Measurements from ENCODE around the gene RASAL2.
"Not testable (repeated sequence)": the region's sequence is repeated elsewhere in the genome, so short reads cannot be mapped to it uniquely, and the experiment has no call there.

RASAL2 gene

GRCh38 chr1:178165196-178165595 lies 71.3 kb downstream of the RASAL2 start:
- no peak for DNase-seq (ENCODE audit: low read depth, low spot score)

DNA sequence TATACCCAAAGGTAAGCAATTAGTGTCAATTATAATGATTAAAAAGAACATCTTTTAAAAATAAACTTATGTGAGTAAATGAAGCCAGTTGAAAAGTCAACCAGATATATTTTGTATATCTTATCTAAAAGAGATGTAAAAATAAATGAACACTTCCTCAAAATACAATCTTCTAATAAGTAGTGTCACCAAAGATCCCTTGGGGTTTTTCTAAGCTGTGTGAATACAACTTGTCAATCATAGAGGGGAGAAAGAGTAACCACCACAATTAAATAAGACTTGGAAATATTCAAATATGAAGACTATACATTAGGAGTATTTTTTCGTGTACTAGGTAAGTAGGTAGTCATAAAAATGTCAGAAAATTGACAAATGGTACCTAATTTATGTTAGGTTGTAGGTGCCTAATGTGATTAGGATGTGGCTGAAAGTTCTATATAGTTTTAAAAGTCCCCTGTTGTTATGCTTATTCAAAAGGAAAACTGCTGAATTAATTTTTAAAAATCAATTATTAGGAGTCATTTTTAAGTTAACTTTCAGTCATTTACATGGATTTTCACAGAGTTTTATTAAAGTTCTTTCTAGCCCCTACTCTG lies 72.6 kb downstream of the RASAL2 start:
- DNase-seq (ENCODE audit: low read depth, low spot score), result no peak

DNA sequence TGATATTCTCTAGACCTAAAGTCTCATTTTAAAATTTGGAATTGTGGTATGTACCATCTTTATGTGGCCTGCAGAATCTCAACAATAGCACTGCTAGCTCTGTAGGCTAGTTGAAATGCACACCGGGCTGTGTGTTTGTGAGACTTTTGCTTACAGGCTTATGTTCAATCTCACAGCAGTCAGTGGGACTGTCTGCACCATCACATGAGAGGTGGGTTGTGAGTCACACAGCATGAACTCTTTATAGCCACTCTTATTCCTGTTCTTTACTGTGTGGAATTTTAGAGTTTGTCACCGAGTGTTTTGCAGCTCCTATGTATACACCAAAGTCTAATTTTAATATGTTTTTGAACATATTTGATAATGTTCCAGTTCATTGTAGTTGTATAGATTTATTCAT lies 74.6 kb downstream of the RASAL2 start:
- no peak for DNase-seq (ENCODE audit: low read depth, low spot score)

GRCh38 chr1:178169649-178170048 lies 75.7 kb downstream of the RASAL2 start:
- no peak for DNase-seq (ENCODE audit: low read depth, low spot score)

DNA sequence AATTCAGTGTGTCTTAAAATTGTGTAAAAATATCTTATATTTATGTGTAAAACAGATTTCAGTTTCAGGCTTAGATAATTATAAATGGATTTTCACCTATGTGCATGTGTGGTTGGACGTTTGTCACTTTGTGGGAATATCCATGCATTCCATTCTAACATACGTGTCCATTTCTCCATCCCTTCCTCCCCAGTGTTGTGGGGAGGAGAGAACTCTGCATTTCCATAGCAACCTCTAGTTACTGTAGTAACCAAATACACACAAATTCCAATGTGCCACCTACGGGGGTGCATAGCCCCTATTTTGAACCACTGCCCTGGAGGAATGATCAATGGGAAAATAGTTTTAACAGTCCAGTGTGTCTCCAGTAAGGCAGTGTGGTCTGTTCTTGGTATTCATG lies 79.0 kb downstream of the RASAL2 start:
- DNase-seq (ENCODE audit: low read depth, low spot score), result no peak

DNA sequence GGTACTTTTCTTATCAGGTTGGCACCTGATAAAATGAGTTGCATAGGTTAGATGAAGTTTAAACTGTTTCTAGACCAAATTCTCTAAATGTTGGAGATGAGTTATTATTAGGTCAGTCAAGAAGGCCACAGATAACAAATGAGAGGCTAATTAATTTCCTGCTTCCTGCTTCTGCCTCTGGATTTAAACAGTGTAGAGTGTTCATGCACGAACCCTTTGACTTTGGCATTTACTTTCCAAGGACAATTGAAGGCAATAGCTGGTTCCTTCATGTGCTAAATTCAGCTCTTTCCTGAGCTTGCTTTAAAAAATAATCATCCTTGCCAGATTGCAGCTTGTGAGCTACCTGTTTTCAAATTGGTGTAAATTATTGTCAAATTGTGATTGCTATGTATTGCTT lies 80.6 kb downstream of the RASAL2 start:
- no peak for DNase-seq (ENCODE audit: low read depth, low spot score)

DNA sequence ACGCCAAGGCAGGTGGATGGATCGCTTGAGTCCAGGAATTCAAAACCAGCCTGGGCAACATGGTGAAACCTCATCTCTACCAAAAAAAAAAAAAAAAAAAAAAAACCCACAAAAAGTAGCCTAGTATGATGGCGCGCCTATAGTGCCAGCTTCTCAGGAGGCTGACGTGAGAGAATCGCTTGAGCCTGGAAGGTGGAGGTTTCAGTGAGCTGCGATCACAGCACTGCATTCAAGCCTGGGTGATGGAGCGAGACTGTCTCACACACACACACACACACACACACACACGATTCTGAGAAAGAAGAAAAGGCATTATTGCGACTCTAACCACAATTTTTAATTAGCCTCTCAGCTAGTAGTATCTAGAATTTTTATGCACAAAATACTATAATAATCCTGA lies 86.5 kb downstream of the RASAL2 start:
- no peak for DNase-seq (ENCODE audit: low read depth, low spot score)

GRCh38 chr1:178183796-178184195 lies 89.9 kb downstream of the RASAL2 start:
- DNase-seq (ENCODE audit: low read depth, low spot score), result no peak

DNA sequence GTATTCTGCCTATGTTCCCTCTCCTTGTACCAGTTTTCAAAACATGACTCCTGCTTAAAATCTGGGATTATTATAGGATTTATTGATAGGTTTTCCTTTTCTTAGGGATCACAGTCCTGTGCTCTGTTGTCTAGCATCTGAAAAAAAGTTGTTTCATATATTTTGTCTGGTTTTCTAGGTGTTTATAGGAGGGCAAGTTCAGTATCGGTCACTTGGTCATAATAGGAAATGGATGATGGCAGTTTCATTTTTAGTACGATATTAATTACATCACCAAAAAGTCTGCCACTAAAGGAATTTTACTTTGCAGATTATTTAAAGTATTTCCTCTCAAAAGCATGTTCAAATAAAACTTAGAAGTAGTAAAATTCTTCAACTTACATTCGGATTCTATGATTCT lies 94.4 kb downstream of the RASAL2 start:
- no peak for DNase-seq (ENCODE audit: low read depth, low spot score)

GRCh38 chr1:178189814-178190213 lies 95.9 kb downstream of the RASAL2 start:
- no peak for DNase-seq (ENCODE audit: low read depth, low spot score)

GRCh38 chr1:178190881-178191280 lies 97.0 kb downstream of the RASAL2 start:
- DNase-seq (ENCODE audit: low read depth, low spot score), result no peak

DNA sequence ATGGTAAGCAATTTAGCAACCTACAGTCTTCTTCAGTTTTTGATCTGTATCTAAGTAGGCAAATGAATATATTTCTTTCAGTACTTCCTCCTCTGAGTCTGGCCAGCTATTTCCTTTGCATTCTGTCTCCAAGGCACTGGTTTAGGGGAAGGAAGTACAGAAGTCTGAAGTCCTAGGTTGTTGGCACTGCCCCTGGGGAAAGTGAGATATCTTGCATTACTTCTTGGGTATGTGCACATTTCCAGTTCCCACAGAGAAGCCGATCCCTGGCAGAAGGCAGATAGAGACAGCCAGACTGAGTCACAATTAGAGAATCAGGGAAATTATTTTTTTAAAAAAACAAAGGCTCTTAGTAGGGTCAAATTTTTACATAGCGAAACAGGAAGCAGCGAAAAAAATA lies 98.8 kb downstream of the RASAL2 start:
- peak; percentile 26 for DNase-seq (ENCODE audit: low read depth, low spot score)

DNA sequence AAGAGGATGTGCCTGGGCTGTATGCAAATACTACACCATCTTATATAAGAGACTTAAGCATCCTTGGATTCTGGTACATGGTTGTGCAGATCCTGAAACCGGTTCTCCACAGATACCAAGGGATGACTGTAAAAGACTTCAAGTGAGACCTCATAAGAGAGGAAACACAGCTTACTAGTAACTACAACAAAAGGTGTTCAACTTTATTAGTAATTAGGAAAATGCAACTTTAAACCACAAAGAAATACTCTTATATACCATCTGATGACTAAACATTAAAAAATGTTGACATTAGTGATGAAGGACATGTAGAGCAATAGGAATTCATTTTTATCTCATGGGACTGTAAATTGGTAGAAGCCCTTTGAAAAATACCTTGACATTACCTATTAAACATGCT lies 102.7 kb downstream of the RASAL2 start:
- DNase-seq (ENCODE audit: low read depth, low spot score), result no peak

DNA sequence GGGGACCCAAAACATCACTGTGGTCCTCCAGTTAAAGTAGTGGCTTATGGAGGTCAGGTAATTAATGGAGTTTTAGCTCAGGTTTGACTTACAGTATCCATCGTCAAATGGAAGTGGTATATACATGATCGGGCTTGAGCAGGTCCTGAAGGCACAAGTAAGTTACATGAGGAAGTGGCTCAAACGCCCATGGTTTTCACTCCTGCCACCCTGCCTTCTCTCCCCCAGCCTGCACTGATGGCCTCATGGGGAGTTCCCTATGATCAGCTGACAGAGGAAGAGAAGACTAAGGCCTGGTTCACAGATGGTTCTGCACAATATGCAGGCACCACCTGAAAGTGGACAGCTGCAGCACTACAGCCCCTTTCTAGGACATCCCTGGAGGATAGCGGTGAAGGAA lies 108.2 kb downstream of the RASAL2 start:
- not testable (repeated sequence) for DNase-seq (ENCODE audit: low read depth, low spot score)

DNA sequence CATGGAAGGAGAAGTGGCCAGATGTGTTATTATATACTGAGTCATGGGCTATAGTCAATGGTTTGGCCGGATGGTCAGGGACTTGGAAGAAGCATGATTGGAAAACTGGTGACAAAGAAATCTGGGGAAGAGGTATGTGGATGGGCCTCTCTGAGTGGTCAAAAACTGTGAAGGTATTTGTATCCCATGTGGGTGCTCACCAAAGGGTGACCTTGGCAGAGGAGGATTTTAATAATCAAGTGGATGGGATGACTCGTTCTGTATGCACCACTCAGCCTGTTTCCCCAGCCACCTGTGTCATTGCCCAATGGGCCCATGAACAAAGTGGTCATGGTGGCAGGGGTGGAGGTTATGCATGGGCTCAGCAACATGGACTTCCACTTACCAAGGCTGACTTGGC lies 108.6 kb downstream of the RASAL2 start:
- DNase-seq (ENCODE audit: low read depth, low spot score), result not testable (repeated sequence)

DNA sequence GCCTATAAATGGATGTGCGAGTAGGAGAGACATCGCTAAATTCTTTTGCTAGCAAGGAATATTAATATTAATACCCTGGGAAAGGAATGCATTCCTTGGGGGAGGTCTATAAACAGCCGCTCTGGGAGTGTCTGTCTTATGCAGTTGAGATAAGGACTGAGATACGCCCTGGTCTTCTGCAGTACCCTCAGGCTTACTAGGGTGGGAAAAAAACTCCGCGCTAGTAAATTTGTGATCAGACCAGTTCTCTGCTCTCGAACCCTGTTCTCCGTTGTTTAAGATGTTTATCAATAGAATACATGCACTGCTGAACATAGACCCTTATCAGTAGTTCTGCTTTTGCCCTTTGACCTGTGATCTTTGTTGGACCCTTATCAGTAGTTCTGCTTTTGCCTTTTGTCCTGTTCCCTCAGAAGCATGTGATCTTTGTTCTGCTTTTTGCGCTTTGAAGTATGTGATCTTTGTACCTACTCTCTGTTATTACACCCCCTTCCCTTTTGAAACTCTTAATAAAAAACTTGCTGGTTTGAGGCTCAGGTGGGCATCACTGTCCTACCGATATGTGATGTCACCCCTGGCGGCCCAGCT lies 114.5 kb downstream of the RASAL2 start:
- DNase-seq (ENCODE audit: low read depth, low spot score), result not testable (repeated sequence)

- DNase-seq (ENCODE audit: low read depth, low spot score), result no peak
Measured at GRCh38 chr1:178209935-178210334, 116.0 kb downstream of the RASAL2 start.

DNA sequence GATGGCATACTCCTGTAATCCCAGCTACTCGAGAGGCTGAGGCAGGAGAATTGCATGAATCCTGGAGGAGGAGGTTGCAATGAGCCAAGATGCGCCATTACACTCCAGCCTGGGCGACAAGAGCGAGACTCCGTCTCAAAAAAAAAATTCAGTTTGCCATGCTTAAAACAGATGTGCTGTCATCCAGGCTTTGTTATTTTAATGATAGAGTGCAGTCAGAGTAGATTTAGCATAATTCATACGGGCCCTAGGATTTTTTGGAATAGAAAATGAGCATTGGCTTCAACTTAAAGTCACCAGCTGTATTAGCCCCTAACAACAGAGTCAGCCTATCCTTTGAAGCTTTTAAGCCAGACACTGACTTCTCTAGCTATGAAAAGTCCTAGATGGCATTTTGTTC lies 124.6 kb downstream of the RASAL2 start:
- DNase-seq (ENCODE audit: low read depth, low spot score), result no peak

DNA sequence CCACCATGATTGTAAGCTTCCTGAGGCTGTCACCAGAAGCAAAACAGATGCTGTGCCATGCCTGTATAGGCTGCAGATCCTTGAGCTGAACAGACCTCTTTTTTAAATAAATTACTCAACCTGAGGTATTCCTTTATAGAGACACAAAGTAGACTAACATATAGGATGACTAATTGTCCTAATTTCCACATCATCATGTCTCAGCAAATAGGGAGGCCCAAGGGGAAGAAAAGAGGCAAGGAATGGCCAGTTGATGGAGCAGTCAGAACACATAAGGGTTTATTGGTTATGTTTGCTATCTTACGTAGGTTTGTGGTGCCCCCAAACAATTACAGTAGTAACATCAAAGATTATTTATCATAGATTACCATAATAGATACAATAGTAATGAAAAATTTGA lies 126.2 kb downstream of the RASAL2 start:
- DNase-seq (ENCODE audit: low read depth, low spot score), result no peak

DNA sequence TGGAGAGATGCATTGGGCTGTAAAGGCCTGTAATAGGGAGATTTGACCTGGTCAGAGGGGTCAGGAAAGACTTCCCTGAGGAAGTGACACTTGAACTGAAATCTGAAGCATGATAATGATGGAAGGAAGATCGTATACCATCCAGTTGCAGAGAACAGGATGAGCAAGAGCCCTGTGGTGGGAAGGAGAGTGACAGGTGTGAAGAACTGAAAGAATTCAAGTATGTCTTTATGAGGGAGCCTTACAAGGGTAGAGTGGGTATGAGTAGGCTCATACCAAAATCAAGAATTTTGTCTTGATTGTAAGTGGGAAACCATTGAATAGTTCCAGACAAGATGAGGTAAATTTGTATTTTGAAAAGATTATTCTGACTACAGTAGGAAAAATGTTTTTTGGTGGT lies 129.4 kb downstream of the RASAL2 start:
- no peak for DNase-seq (ENCODE audit: low read depth, low spot score)

GRCh38 chr1:178224358-178224757 lies 130.5 kb downstream of the RASAL2 start:
- no peak for DNase-seq (ENCODE audit: low read depth, low spot score)

GRCh38 chr1:178230881-178231409 lies 137.0 kb downstream of the RASAL2 start:
- no peak for DNase-seq (ENCODE audit: low read depth, low spot score)

- no peak for DNase-seq (ENCODE audit: low read depth, low spot score)
Measured at GRCh38 chr1:178232108-178232507, 138.2 kb downstream of the RASAL2 start.

DNA sequence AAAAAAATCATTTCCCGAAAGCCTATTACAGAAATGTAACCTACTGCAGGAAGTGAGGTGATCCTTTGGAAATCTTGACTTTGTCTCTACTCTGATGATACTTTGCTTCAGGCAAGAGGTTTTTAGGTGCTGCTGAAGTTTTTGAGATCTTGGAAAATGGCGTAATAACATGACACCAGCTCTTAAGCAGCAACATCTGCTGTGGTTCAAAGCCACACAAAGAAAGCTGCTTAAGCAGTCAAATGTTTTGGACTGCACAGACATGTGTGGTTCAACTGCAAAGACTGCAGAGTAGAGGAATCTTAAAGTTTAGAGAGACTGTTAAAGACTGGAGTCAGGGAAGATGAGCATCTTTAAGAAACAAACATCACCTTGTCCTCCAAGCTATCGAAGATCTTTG lies 139.0 kb downstream of the RASAL2 start:
- DNase-seq (ENCODE audit: low read depth, low spot score), result no peak
